Endothelial cell of umbilical vein (primary cell): ENCODE results near the gene MISP3. TPM values are rescaled to one million over a fixed set of nuclear protein-coding genes. Genes with fewer than 3 reads are reported as not detected.

Experiments
- BruUV-seq: library from RNA; stranded (reverse); fragments of 400-500 nt; replicated peaks from 2 replicates; lab custom pipeline; 2021; lab: Mats Ljungman, UMichigan
- CTCF ChIA-PET: fragments of 300-600, 350-600 bp; sonication (Branson Sonifier 250); formaldehyde crosslinking; loops from one replicate; lab custom pipeline; 2021; ENCODE audit warnings: antibody characterized with exemption, inconsistent platforms; lab: Charles Lee
- POLR2A ChIA-PET: fragments of 300-600, 350-600 bp; sonication (Branson Sonifier 250); formaldehyde crosslinking; loops from one replicate; lab custom pipeline; 2021; ENCODE audit warnings: antibody characterized with exemption, inconsistent platforms; lab: Charles Lee
- DNase-seq: peaks from one replicate; pipeline ENCODE4 v3.0.0-alpha.2; 2011; ENCODE audit warnings: low read depth, low spot score
- FAIRE-seq: peaks from 2 replicates; lab custom pipeline; 2011; peaks lifted over from hg19 to GRCh38; lab: Jason Lieb, UNC
- H2AFZ ChIP-seq: 2 replicates; pipeline ENCODE4 v1.6.0; 2012; ENCODE audit warnings: low read depth, low read length, control low read depth, inconsistent platforms
- H3K27ac ChIP-seq: 2 replicates; pipeline ENCODE4 v1.5.1; 2011; ENCODE audit warnings: low read depth, mild to moderate bottlenecking, control low read depth, low read length, moderate library complexity; ENCODE audit not compliant: insufficient read depth
- H3K27me3 ChIP-seq, 2 experiments: 2 replicates each; pipeline versions ENCODE4 v1.6.0 to v1.6.1; 2011; ENCODE audit warnings: low read length in 2 of 2, mixed read lengths in 1 of 2; ENCODE audit not compliant: control insufficient read depth in 2 of 2, insufficient read depth in 2 of 2
- H3K36me3 ChIP-seq, 2 experiments: 2 replicates in 1 of 2; 3 replicates in 1 of 2; pipeline ENCODE4 v1.5.1; 2011; ENCODE audit warnings: low read length in 2 of 2, mild to moderate bottlenecking in 1 of 2, moderate library complexity in 1 of 2; ENCODE audit not compliant: control insufficient read depth in 2 of 2, insufficient read depth in 2 of 2; ENCODE audit errors: extremely low read depth in 1 of 2
- H3K4me1 ChIP-seq: 3 replicates; pipeline ENCODE4 v1.5.1; 2011; ENCODE audit warnings: mild to moderate bottlenecking, low read length; ENCODE audit not compliant: control insufficient read depth, insufficient read depth; ENCODE audit errors: extremely low read depth
- H3K4me2 ChIP-seq: 2 replicates; pipeline ENCODE4 v1.6.1; 2011; ENCODE audit warnings: low read length, control low read depth, mixed read lengths; ENCODE audit not compliant: insufficient read depth
- H3K4me3 ChIP-seq, 3 experiments: fragments of 200-600 bp in 1 of 3; sonication (generic), shearing (Covaris generic) in 1 of 3; replicated peaks in 1 of 3; 2 replicates each; pipeline ENCODE4 v1.5.1; 2011 to 2016; ENCODE audit warnings: control low read depth in 3 of 3, low read length in 3 of 3, mild to moderate bottlenecking in 2 of 3, inconsistent platforms in 1 of 3, low read depth in 1 of 3, moderate library complexity in 1 of 3; ENCODE audit not compliant: insufficient read depth in 1 of 3
- H3K79me2 ChIP-seq: 2 replicates; pipeline ENCODE4 v1.6.0; 2012; ENCODE audit warnings: low read length, inconsistent platforms; ENCODE audit not compliant: control insufficient read depth, insufficient read depth
- H3K9ac ChIP-seq: replicated peaks from 2 replicates; pipeline ENCODE3; 2011; ENCODE audit warnings: low read length, control low read depth; ENCODE audit not compliant: insufficient read depth; ENCODE audit errors: extremely low read depth
- H3K9me1 ChIP-seq: replicated peaks from 3 replicates; pipeline ENCODE4 v1.6.0; 2011; ENCODE audit warnings: mild to moderate bottlenecking, low read length; ENCODE audit not compliant: control insufficient read depth, insufficient read depth; ENCODE audit errors: extremely low read depth
- H3K9me3 ChIP-seq: replicated peaks from 2 replicates; pipeline ENCODE4 v1.5.1; 2012; ENCODE audit warnings: low read length, inconsistent platforms; ENCODE audit not compliant: control insufficient read depth, insufficient read depth
- H4K20me1 ChIP-seq: replicated peaks from 2 replicates; pipeline ENCODE3; 2011; ENCODE audit warnings: mild to moderate bottlenecking, low read length; ENCODE audit not compliant: control insufficient read depth, insufficient read depth; ENCODE audit errors: extremely low read depth
- CTCF ChIP-seq, 2 donors: IDR thresholded peaks; 1 replicate in 1 of 2; 2 replicates in 1 of 2; pipeline ENCODE4 v1.5.1; 2011; ENCODE audit warnings: low read length in 2 of 2, mild to moderate bottlenecking in 2 of 2, moderate library complexity in 2 of 2, control low read depth in 1 of 2, inconsistent platforms in 1 of 2, low read depth in 1 of 2; ENCODE audit not compliant: insufficient read depth in 1 of 2; ENCODE audit errors: extremely low read depth in 1 of 2
- EZH2 ChIP-seq: IDR thresholded peaks from 2 replicates; pipeline ENCODE4 v1.6.1; 2012; ENCODE audit warnings: borderline replicate concordance, low read depth, mild to moderate bottlenecking, moderate library complexity, low read length, inconsistent platforms; ENCODE audit not compliant: severe bottlenecking
- FOS ChIP-seq: IDR thresholded peaks from 2 replicates; pipeline ENCODE4 v1.6.1; 2011; ENCODE audit warnings: mild to moderate bottlenecking, low read length, moderate library complexity, borderline replicate concordance; ENCODE audit not compliant: insufficient read depth
- JUN ChIP-seq: IDR thresholded peaks from 2 replicates; pipeline ENCODE4 v1.6.1; 2011; ENCODE audit warnings: borderline replicate concordance, low read depth; ENCODE audit not compliant: insufficient read length, insufficient read depth
- MAX ChIP-seq: IDR thresholded peaks from 2 replicates; pipeline ENCODE4 v1.6.1; 2011; ENCODE audit not compliant: insufficient read depth, insufficient read length
- MYC ChIP-seq: IDR thresholded peaks from one replicate; pipeline ENCODE4 v1.6.1; 2011; ENCODE audit warnings: mild to moderate bottlenecking, low read depth, low read length
- POLR2AphosphoS5 ChIP-seq: IDR thresholded peaks from 2 replicates; pipeline ENCODE4 v1.6.1; 2012; ENCODE audit warnings: low read depth, mild to moderate bottlenecking, control low read depth, low read length, moderate library complexity; ENCODE audit not compliant: insufficient read depth
- dilution Hi-C: fragments of 300-500 bp; cut with MboI; formaldehyde crosslinking; loops from one replicate; pipeline ENCODE4 v1.15.0; 2019; ENCODE audit warnings: low sequenced_read_pairs; ENCODE audit not compliant: extremely low pct_ligation_motif_present
- intact Hi-C: fragments of 100-400 bp; cut with micrococcal nuclease; formaldehyde crosslinking; loops from one replicate; pipeline ENCODE4 v1.10.0; 2022
- polyA plus RNA-seq, 4 experiments: library from polyadenylated mRNA; depleted of rRNA in 3 of 4; stranded (reverse) in 3 of 4; unstranded in 1 of 4; fragments of >200 nt; gene quantifications; 2 replicates each; pipeline versions ENCODE4 v1.2.1 to v1.2.3, GENCODE V29; 2011 to 2012; ENCODE audit warnings: missing spikeins in 1 of 4
- total RNA-seq: library from RNA; stranded (reverse); gene quantifications from 2 replicates; pipeline ENCODE4 v1.2.3, GENCODE V29; 2021

Gene MISP3
- total and polyA plus RNA-seq, 2 donors (not counting 3 experiments of a cell fraction or from before 2014, with no cell fraction given), result 0.26 to 0.31 TPM

GRCh38 chr19:14119644-14120496, 47.3 kb downstream of the MISP3 start:
- TF ChIP-seq JUN (no peak), POLR2AphosphoS5 (no peak), EZH2 (no peak), MYC (no peak), FOS (no peak), MAX (no peak), CTCF (IDR thresholded peaks at IDR 0.05; ENCODE audit: extremely low read depth in 1 of 2, insufficient read depth in 1 of 2, low read depth in 1 of 2, low read length in 2 of 2) (no peak)
- Histone ChIP-seq H3K4me3 (no peak overlapping the region), H4K20me1 (no peaks in the 10 kb centered on the region), H3K36me3 (no peaks in the 10 kb centered on the region), H3K4me2 (no peak overlapping the region), H2AFZ (no peak overlapping the region), H3K9ac (no peak overlapping the region), H3K27ac (no peak overlapping the region), H3K9me3 (no peaks in the 10 kb centered on the region), H3K27me3 (no peaks in the 10 kb centered on the region), H3K79me2 (peaks cover 18% of the 10 kb centered on the region), H3K4me1 (peaks cover 16% of the 10 kb centered on the region), H3K9me1 (no peaks in the 10 kb centered on the region)
- dilution Hi-C loops (no loop called here), intact Hi-C loops (no loop called here)
- POLR2A ChIA-PET, result no interaction called here
- CTCF ChIA-PET, result no interaction called here
- FAIRE-seq (no peak), DNase-seq (no peak)
- no TSS peak for BruUV-seq
